Fibroblast of skin of scalp (primary cell): ENCODE data around the gene BCDIN3D.

Source experiments
- DNase-seq: peaks from one replicate; pipeline ENCODE4 v3.0.0-alpha.2; 2013

BCDIN3D gene

GRCh38 chr12:49818241-49818895 lies 24.5 kb downstream of the BCDIN3D start:
- DNase-seq: peak; percentile 51

- DNase-seq: no peak
Observed at GRCh38 chr12:49813131-49813530, 29.8 kb downstream of the BCDIN3D start.

DNA sequence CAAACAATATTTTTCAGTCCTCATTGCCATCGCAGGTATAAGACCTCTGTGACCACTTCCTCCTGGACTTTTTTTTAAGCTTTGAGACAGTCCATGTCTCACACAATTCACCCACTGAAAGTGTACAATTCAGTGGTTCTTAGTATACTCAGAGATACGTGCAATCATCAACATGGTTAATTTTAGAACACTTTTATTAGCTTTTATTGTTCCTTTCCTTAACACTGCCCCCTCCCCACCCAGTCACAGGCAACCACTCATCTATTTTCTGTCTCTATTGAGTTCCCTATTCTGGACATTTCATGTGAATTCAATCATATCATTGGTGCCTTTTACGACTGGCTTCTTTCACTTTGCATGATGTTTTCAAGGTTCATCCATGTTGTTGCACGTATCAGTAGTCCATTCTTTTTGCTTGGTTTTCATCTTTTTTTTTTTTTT lies 30.9 kb downstream of the BCDIN3D start:
- no peak for DNase-seq

DNA sequence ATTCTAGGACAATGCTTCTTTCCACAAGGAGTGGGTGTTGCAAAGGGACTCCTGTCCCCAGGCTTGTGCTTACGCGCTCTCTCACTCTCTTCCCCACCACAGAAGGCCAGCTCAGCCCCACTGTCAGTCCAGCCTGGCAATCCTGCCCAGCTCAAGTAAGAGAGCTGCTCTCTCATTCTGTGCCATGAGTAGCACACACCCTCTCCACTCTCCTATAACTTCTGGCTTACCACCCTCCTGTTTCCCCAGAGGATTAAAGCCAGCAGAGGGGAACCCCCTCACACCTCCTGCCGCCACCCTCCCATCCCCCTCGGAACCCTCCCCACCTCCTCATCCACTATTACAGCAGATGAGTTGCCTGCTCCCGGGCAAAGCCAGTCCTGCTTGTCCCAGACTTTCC lies 31.8 kb downstream of the BCDIN3D start:
- no peak for DNase-seq

- DNase-seq: no peak
Observed at GRCh38 chr12:49809906-49810389, 33.0 kb downstream of the BCDIN3D start.

DNA sequence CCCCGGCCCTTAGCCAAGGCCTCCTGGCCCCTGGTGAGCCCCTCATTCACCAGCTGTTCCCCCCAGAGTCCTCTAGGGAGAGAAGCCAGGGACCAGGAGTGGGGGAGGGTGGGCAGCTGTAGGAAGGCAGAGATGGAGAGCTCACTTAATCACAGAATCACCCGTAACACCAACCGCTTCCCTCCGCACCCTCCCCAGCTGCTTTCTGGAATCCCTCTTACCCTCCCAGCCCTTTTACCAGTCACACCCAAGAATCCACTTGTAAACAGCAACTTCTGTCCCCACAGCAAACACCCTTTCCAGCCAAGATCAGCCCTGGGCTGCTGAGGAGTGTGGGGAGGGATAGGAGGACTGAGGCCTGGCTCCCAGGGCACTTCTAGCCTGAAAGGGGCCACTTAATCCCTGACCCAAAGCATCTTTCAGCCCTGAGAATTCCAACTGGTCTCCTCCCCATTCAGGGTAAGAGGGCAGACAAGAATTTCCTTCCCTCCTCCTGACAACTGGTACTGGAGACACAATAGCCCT lies 33.5 kb downstream of the BCDIN3D start:
- DNase-seq: peak; percentile 22

DNA sequence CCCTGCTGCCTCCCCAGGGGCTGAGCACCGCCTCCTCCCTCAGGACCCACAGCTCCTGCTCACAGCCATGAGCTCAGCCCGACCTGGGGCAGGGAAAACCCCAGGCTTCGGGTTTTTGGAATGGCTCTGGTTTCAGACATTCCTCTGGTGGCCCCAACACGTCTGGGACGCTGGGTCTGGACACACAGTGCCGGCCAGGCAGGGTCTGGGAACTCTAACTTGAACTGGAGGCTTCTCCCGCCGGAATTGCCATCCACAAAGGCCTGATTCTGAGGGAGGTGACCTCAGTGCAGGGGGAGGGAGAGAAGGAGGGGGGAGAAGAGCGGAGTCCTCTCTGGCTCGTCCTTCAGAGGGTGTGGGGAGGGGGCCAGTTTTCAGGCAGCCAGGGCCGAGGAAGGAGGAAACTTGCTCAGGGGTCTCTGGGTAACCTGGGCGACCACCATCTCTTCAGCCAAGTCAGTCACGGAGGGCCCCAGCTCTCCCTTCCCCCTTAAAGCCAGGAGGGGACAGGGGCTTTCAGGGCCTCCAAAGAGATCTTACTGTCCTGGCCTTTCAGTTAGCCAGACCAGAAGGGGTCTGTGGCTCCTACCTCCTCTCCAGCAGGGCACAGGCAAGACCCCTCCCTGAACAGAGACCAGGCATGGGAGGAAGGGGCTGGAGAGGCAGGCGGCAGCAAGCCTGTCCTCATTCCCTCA lies 34.1 kb downstream of the BCDIN3D start:
- peak; percentile 48 for DNase-seq

DNA sequence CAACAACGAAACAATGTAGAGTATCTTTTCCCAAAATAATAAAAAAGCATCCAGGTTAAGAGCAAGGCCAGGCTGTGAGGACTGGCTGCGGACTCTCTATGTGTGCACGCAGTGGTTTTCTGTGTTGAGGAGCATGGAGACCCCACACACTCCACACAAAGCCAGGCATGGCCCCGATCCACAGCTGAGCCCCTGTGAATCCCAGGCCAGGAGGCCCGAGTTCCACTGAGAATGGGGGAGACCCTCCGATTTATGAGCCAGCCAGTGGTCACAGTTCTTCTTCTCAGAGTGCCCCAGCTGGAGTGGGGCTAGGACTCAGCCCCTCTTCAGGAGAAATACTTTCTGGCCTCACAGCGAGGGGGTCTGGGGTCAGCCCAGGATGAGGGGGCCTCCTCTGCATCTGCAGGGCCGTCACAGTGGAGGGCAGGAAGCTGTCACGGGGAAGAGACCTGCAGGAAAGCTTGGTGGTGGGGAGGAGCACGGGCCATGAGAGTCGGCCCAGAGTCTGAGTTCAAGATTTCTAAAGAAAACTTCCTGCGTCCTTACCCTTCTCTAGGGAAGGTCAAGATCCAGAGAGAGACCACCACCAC lies 34.8 kb downstream of the BCDIN3D start:
- DNase-seq: no peak

DNA sequence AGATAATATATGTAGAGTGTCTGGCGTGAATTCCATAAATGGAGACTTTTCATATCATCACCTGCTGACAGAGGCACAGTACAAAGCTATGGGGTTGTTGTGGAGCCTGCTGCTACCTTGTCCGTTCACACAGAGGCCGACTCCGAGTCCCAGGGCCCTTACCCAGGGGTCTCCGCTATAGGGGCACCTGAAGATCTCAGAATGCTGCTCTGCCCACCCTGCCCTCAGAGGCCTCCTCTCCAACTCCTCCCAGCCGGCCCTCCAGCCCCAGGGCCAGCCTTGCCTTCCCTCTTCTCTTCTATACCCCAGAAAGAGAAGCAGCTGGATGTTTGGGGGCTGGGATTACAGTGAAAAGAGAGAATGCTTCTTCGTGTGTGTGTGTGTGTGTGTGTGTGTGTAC lies 36.0 kb downstream of the BCDIN3D start:
- DNase-seq: no peak

DNA sequence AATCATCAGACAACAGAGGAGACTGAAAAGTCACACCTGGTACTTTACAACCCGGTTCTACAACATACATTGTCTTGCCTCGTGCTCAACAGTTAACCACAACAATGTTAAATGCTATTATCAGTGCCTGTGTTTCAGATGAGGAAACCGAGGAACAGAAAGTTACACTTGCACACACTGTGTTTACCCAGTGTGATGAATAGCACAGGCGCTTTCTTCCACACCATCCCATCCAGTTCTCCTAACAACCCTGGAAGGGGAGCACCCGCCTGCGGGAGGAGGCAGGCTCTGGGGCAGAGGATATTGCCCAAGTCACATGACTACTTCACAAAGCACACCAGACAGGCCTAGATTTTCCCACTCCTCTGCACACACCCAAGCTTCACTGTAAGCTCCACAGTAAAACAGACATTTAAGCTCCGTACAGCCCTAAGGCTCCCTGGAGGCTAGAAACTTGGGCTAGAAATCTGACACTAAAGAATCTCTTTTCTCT lies 36.5 kb downstream of the BCDIN3D start:
- no peak for DNase-seq

DNA sequence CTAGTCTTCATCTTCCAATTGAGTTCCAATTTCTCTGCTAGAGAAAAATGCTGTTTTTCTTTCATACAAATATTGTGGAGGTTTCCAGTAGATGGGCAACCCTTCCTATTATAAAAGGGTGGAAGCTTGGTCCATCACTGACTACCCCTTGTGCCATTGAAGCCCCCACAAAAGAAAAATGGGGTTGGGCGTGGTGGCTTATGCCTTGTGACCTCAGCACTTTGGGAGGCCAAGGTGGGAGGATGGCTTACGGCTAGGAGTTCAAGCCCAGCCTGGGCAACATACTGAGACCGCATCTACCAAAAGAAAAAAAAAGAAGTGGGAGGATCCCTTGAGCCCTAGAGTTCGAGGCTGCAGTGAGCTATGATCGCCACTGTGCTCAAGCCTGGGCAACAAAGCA lies 37.5 kb downstream of the BCDIN3D start:
- DNase-seq: no peak

- DNase-seq: no peak
Observed at GRCh38 chr12:49804821-49805220, 38.1 kb downstream of the BCDIN3D start.

GRCh38 chr12:49803693-49804450 lies 39.0 kb downstream of the BCDIN3D start:
- DNase-seq: no peak

- DNase-seq: no peak
Observed at GRCh38 chr12:49801141-49802063, 41.5 kb downstream of the BCDIN3D start.

- DNase-seq: no peak
Observed at GRCh38 chr12:49800421-49801140, 42.3 kb downstream of the BCDIN3D start.

DNA sequence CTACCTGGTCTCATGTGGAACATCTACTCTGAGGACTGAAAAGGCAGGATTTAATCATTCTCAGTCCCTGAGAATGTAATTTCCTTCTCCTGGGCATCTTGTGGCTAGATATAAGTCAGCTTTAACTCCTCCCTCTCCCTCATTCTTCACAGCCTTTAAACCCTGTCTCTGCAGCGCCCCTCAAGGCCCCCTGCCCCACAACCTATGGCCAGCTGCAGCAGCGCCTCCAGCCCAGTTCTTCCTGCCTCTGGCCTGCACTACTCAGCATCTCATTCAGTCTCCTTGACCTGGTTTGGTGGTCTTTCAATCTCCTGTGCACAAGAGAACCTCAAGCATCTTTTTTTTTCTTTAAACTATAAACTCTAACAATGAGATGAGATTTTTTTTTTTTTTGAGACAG lies 44.0 kb downstream of the BCDIN3D start:
- no peak for DNase-seq

GRCh38 chr12:49798248-49798647 lies 44.7 kb downstream of the BCDIN3D start:
- DNase-seq: no peak

DNA sequence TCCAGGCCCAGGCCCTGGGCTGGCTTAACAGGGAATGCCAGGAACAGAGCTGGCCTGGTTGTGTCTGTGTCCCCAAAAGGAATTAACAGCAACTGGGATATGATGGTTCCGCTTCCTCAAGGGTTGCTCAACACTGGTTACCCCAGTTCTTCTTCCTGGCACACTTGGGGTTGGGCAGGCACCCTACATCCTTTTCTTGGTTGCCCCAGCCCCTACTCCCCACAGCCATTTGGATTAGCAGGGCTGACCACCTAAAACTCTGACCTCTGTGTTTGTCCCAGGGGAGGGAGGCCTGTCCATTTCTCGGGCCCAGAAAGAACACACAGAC lies 45.5 kb downstream of the BCDIN3D start:
- no peak for DNase-seq

GRCh38 chr12:49796606-49797448 lies 46.1 kb downstream of the BCDIN3D start:
- no peak for DNase-seq

DNA sequence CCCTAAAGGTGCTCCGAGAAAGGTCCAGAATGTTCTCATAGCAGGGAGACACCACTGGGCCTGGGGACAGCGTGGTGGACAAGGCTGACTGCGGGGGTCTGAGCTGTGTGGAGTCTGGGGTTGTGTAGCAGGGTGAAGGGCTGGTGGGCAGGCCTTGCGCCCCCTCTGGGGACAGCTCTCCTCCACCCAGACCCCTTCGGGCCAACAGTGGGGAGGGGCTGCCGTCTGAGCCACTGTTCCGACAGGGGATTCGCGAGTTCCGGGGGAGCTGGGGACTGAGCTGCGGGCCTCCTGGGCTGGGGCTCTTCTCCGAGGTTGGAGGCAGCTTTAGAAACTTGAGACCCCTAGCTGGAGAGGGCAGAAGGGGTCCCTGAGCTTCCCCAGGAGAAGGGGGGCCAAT lies 46.8 kb downstream of the BCDIN3D start:
- DNase-seq: no peak
